GM12891 (cell line): ENCODE data around the gene IRF1.

Source experiments
- PAX5 ChIP-seq: IDR thresholded peaks from 2 replicates; pipeline ENCODE4 v1.6.1; 2011; ENCODE audit warnings: low read length, moderate library complexity, mild to moderate bottlenecking; ENCODE audit not compliant: insufficient read depth, severe bottlenecking
- POLR2A ChIP-seq: IDR thresholded peaks from 2 replicates; pipeline ENCODE4 v1.6.1; 2011; ENCODE audit warnings: low read depth, low read length, control low read depth
- POLR2AphosphoS5 ChIP-seq: IDR thresholded peaks from 2 replicates; pipeline ENCODE4 v1.6.1; 2011; ENCODE audit warnings: low read depth, low read length, control low read depth
- POU2F2 ChIP-seq: IDR thresholded peaks from 2 replicates; pipeline ENCODE4 v1.6.1; 2011; ENCODE audit warnings: low read depth, mild to moderate bottlenecking, control low read depth, low read length, moderate library complexity
- SPI1 ChIP-seq: IDR thresholded peaks from 2 replicates; pipeline ENCODE4 v1.6.1; 2011; ENCODE audit warnings: low read depth, low read length, control low read depth
- TAF1 ChIP-seq: IDR thresholded peaks from 2 replicates; pipeline ENCODE4 v1.6.1; 2011; ENCODE audit warnings: low read depth, low read length, control low read depth

DNA sequence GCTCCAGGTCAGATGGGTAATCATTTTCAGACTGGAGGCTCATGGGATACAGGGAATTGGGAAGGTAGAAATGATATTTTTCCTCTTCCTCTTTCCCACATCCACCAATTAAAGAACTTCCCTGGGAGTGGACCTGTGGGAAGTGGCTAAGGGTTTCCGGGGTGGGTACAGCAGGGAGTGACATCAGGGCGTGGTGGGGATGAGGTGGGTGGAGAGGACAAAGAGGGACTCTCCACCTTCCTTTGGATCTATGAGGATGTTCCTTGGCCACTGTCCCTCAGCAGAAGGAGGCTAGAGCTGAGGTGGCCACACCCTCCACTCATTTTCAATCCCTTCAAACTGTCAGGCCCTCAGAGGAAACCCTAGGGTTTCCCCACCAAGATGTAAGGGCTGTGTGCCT is 54.7 kb downstream of the IRF1 start:
- no peak for TF ChIP-seq POLR2A
- TF ChIP-seq POLR2AphosphoS5: no peak
- no peak for TF ChIP-seq TAF1
- TF ChIP-seq POU2F2: no peak
- TF ChIP-seq SPI1: no peak
- TF ChIP-seq PAX5: no peak
